ENCODE results near the gene PATJ.
"Not testable (repeated sequence)": the region's sequence is repeated elsewhere in the genome, so short reads cannot be mapped to it uniquely, and the experiment has no call there.

Gene PATJ

GRCh38 chr1:62208970-62209369, 466.7 kb downstream of the PATJ start:
- no peak for DNase-seq (ENCODE audit: low read depth in 3 of 3)

- DNase-seq (ENCODE audit: low read depth in 3 of 3), result no peak
These were observed 467.8 kb downstream of the PATJ start for GRCh38 chr1:62209931-62210595.

GRCh38 chr1:62210960-62211359, 468.7 kb downstream of the PATJ start:
- DNase-seq (ENCODE audit: low read depth in 3 of 3), result no peak

- DNase-seq (ENCODE audit: low read depth in 3 of 3), result no peak
These were observed 470.1 kb downstream of the PATJ start for GRCh38 chr1:62212411-62212810.

GRCh38 chr1:62213075-62213914, 471.0 kb downstream of the PATJ start:
- DNase-seq (ENCODE audit: low read depth in 3 of 3), result no peak

- no peak for DNase-seq (ENCODE audit: low read depth in 3 of 3)
These were observed 476.3 kb downstream of the PATJ start for GRCh38 chr1:62218604-62219003.

GRCh38 chr1:62220456-62220855, 478.2 kb downstream of the PATJ start:
- DNase-seq (ENCODE audit: low read depth in 3 of 3), result not testable (repeated sequence)

- no peak for DNase-seq (ENCODE audit: low read depth in 3 of 3)
These were observed 478.9 kb downstream of the PATJ start for GRCh38 chr1:62221171-62221570.

GRCh38 chr1:62222321-62222720, 480.0 kb downstream of the PATJ start:
- no peak for DNase-seq (ENCODE audit: low read depth in 3 of 3)

GRCh38 chr1:62224182-62224581, 481.9 kb downstream of the PATJ start:
- DNase-seq (ENCODE audit: low read depth in 3 of 3), result no peak

GRCh38 chr1:62227496-62227895, 485.2 kb downstream of the PATJ start:
- no peak for DNase-seq (ENCODE audit: low read depth in 3 of 3)

Measured in stimulated activated CD4-positive, alpha-beta T cell treated with anti-CD3 and anti-CD28 coated beads, TNF-alpha, amount 100 ng/mL, for 4 hours (primary cell).